Fibroblast of the aortic adventitia (primary cell): ENCODE measurements around the gene FSD1. TPM values are rescaled to one million over a fixed set of nuclear protein-coding genes. Genes with fewer than 3 reads are reported as not detected.
"Not testable (repeated sequence)": the region's sequence is repeated elsewhere in the genome, so short reads cannot be mapped to it uniquely, and the experiment has no call there.

ENCODE experiments used
- DNase-seq: peaks from one replicate; pipeline ENCODE4 v3.0.0-alpha.2; 2010; ENCODE audit warnings: low read depth
- H3K4me3 ChIP-seq: 2 replicates; pipeline ENCODE4 v1.5.1; 2011; ENCODE audit warnings: low read depth, mild to moderate bottlenecking, control low read depth, low read length, moderate library complexity
- CTCF ChIP-seq: IDR thresholded peaks from 2 replicates; pipeline ENCODE4 v1.5.1; 2011; ENCODE audit warnings: mild to moderate bottlenecking, low read length, control low read depth, inconsistent platforms; ENCODE audit not compliant: insufficient read depth
- total RNA-seq: library from RNA; depleted of rRNA; stranded (reverse); fragments of >200 nt; gene quantifications from 2 replicates; pipeline ENCODE4 v1.2.3, GENCODE V29; 2012; ENCODE audit warnings: low replicate concordance

The FSD1 gene
- total RNA-seq, 1 donor, result 7.5 TPM

GRCh38 chr19:4284974-4285373, 19.4 kb upstream of the FSD1 start:
- no peak for TF ChIP-seq CTCF
- no peak for DNase-seq
- no peak overlapping the region for H3K4me3 ChIP-seq

GRCh38 chr19:4286141-4286540, 18.3 kb upstream of the FSD1 start:
- DNase-seq, H3K4me3 ChIP-seq: not testable (repeated sequence)

GRCh38 chr19:4288091-4288777, 16.2 kb upstream of the FSD1 start:
- no peak for TF ChIP-seq CTCF
- DNase-seq, result no peak

GRCh38 chr19:4291184-4291732, 13.1 kb upstream of the FSD1 start:
- no peak for DNase-seq
- H3K4me3 ChIP-seq, result no peak overlapping the region
- TF ChIP-seq CTCF, result no peak

More at GRCh38 chr19:4288091-4288777, 16.2 kb upstream of the FSD1 start:
- no peak overlapping the region for H3K4me3 ChIP-seq

- H3K4me3 ChIP-seq, result no peak overlapping the region
- no peak for TF ChIP-seq CTCF
- no peak for DNase-seq
Observed at GRCh38 chr19:4292515-4292914, 11.9 kb upstream of the FSD1 start.

- DNase-seq, result no peak
- no peak overlapping the region for H3K4me3 ChIP-seq
- TF ChIP-seq CTCF, result no peak
Observed at GRCh38 chr19:4294389-4294788, 10.0 kb upstream of the FSD1 start.

- DNase-seq, result no peak
- TF ChIP-seq CTCF, result no peak
- H3K4me3 ChIP-seq, result no peak overlapping the region
Observed at GRCh38 chr19:4295972-4296771, 8.2 kb upstream of the FSD1 start.
